ENCODE data around the gene NTM.

The NTM gene

DNA sequence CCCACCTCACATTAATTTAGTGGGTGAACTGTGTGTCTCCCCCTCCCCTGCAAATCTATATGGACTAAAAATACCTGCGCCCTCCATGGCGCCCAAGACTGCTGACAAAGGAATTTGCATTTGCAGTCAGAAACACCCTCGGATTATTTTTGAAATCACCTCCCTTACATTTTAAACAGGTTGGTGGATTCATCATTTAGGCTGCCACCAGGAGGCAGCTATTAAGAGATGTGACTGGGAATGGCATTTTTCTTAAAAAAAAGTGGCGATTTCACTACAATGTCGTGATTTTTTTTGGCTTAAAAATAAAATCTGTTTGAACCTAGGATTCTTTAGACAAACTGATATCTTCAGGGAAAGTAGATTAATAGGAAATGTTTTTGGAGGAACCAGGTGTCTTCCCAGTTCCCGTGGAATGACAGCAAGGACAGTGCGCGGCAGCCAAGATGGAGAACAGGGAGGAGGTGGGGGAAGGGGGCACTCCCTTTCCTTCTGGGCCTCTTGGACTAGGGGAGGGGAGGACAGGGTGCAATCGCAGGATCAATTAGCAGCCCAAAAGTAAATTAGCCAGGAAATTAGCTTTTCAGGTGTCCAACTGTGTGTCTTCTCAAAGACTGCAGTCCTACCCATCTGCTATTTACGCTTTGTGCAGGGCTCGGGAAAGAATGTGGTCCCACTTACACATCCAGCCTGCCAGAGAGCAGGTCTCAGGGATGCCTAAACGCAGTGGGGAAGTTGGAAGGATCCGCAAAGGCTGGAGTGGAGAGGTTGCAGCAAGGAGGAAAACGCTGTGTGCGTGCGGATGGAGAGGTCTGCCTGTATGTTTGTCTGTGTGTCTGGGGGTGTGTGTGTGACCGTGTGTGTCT is 496.4 kb downstream of the NTM start:
- TF ChIP-seq, protein P1, sequence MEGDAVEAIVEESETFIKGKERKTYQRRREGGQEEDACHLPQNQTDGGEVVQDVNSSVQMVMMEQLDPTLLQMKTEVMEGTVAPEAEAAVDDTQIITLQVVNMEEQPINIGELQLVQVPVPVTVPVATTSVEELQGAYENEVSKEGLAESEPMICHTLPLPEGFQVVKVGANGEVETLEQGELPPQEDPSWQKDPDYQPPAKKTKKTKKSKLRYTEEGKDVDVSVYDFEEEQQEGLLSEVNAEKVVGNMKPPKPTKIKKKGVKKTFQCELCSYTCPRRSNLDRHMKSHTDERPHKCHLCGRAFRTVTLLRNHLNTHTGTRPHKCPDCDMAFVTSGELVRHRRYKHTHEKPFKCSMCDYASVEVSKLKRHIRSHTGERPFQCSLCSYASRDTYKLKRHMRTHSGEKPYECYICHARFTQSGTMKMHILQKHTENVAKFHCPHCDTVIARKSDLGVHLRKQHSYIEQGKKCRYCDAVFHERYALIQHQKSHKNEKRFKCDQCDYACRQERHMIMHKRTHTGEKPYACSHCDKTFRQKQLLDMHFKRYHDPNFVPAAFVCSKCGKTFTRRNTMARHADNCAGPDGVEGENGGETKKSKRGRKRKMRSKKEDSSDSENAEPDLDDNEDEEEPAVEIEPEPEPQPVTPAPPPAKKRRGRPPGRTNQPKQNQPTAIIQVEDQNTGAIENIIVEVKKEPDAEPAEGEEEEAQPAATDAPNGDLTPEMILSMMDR (IDR thresholded peaks at IDR 0.05; ENCODE audit: low read depth, low read length): no peak

GRCh38 chr11:131867457-131868257 is 497.2 kb downstream of the NTM start:
- TF ChIP-seq, protein P1 (IDR thresholded peaks at IDR 0.05; ENCODE audit: low read depth, low read length): peak; percentile 94
- peak; percentile 91 to 94 for DNase-seq (ENCODE audit: low read depth in 2 of 2)
- H3K4me3 ChIP-seq (replicated peaks in 1 of 2; ENCODE audit: low read depth in 2 of 2, low read length in 2 of 2): no peak overlapping the region

More for the DNA sequence above, 496.4 kb downstream of the NTM start:
- no peak for DNase-seq (ENCODE audit: low read depth in 2 of 2)
- no peak overlapping the region for H3K4me3 ChIP-seq (replicated peaks in 1 of 2; ENCODE audit: low read depth in 2 of 2, low read length in 2 of 2)

DNA sequence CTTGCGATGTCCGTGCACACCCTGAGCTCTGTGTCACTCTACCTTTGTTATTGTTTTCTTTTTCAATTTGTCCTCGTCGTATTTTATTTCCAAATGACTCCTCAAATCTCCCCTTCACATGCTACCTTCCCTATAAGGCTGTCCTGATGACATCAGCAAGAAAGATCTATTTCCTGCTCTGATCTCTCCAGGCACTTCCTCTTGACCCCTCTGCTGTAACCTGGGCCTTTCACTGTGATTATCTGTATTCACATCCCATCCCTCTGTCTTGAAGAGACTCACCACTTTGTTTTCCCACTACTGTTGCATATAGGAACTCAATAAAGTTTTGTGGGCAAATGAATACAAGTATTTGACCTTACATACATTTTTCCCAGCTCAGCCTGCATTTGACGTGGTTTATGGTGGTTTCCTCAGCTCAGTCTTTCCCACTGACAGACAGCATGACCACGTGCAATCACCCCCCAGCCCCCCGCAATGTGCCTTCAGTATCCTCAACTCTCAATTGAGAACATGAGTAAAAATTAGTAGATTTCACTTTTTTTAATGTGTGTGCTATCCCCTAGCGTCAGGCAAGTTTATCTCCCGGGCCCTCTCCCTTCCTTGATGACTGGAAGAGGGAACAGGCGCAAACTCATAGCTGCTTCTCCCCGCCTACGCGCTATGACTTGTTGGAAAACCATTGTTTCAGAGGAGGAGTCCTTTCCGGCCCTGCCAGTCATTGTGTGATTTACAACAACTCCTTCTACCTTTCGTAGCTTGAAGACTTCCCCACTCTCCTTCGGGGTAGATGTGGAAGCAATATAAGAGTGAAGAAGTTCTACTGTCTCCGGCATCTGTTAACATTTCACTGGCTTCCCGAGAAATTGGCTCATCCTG is 498.5 kb downstream of the NTM start:
- DNase-seq (ENCODE audit: low read depth in 2 of 2): no peak

GRCh38 chr11:131870305-131870704 is 499.9 kb downstream of the NTM start:
- H3K4me3 ChIP-seq (replicated peaks in 1 of 2; ENCODE audit: low read depth in 2 of 2, low read length in 2 of 2): no peak overlapping the region
- DNase-seq (ENCODE audit: low read depth in 2 of 2): no peak
- TF ChIP-seq, protein P1 (IDR thresholded peaks at IDR 0.05; ENCODE audit: low read depth, low read length): no peak

More for the DNA sequence above, 498.5 kb downstream of the NTM start:
- no peak overlapping the region for H3K4me3 ChIP-seq (replicated peaks in 1 of 2; ENCODE audit: low read depth in 2 of 2, low read length in 2 of 2)
- TF ChIP-seq, protein P1 (IDR thresholded peaks at IDR 0.05; ENCODE audit: low read depth, low read length): no peak

DNA sequence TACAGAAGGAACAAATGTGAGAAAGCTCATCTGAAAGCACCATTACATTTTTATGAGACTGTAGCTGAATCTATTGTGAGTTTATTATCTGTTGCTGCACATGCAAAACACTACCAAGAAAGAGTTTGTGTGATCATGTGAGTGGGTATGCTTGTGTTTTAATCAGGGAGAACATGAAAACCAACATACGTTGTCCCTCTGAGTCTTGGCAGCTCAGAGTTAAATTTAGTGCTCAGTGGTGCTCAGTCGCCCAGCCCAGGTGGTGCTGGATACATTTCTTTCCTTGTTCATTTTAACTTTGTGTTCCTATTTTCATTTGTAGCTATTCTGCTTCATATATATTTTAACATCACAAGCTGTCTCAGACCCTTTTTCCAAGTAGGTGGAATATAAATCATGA is 500.6 kb downstream of the NTM start:
- H3K4me3 ChIP-seq (replicated peaks in 1 of 2; ENCODE audit: low read depth in 2 of 2, low read length in 2 of 2): no peak overlapping the region
- TF ChIP-seq, protein P1 (IDR thresholded peaks at IDR 0.05; ENCODE audit: low read depth, low read length): no peak
- DNase-seq (ENCODE audit: low read depth in 2 of 2): no peak

DNA sequence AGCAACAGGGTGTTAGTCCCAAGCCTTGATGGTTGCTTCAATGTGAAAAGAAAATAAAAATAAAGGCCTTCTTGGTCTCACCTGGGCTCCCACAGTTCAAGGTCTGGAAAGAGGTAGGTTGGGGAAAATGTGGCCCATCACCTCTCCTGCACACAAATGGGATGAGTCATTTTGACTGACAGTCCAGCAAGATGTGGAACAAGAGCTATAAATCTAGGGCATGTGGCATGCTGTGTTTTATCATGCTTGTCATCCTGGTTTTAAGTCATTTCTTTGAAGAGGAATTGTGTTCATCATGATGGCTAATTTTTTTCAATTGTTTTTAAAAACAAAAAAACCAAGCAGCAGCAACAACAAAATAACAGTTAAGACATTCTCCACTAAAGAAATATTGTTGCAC is 503.7 kb downstream of the NTM start:
- no peak overlapping the region for H3K4me3 ChIP-seq (replicated peaks in 1 of 2; ENCODE audit: low read depth in 2 of 2, low read length in 2 of 2)
- TF ChIP-seq, protein P1 (IDR thresholded peaks at IDR 0.05; ENCODE audit: low read depth, low read length): no peak
- DNase-seq (ENCODE audit: low read depth in 2 of 2): no peak
